Suprapubic skin (tissue), 4 donors: ENCODE results near the gene ARFGAP1.

Source experiments
- CTCF ChIP-seq, 2 donors: fragments of 200-600 bp in 1 of 2; fragments of 450-650 bp in 1 of 2; sonication (generic) in 1 of 2; IDR thresholded peaks; one replicate each; pipeline ENCODE4 v1.5.1; 2016 to 2019; ENCODE audit warnings: antibody characterized with exemption in 2 of 2, mild to moderate bottlenecking in 1 of 2, moderate library complexity in 1 of 2
- EP300 ChIP-seq: sonication (generic); formaldehyde crosslinking; IDR thresholded peaks from one replicate; pipeline ENCODE4 v1.6.1; 2017; ENCODE audit warnings: antibody characterized with exemption
- POLR2A ChIP-seq, 2 donors: fragments of 450-650 bp; IDR thresholded peaks; one replicate each; pipeline ENCODE4 v1.6.1; 2017; ENCODE audit warnings: antibody characterized with exemption in 2 of 2, mild to moderate bottlenecking in 2 of 2, moderate library complexity in 2 of 2
- POLR2AphosphoS5 ChIP-seq, 3 donors: sonication (generic); formaldehyde crosslinking; IDR thresholded peaks; one replicate each; pipeline ENCODE4 v1.6.1; 2017; ENCODE audit warnings: antibody characterized with exemption in 3 of 3

GRCh38 chr20:63232235-63233060, 40.2 kb upstream of the ARFGAP1 start:
- TF ChIP-seq POLR2A (IDR thresholded peaks at IDR 0.05): no peak
- TF ChIP-seq CTCF (IDR thresholded peaks at IDR 0.05): no peak
- no peak for TF ChIP-seq EP300
- TF ChIP-seq POLR2AphosphoS5 (IDR thresholded peaks at IDR 0.05): no peak
